Activated CD4-positive, alpha-beta T cell treated with anti-CD3 and anti-CD28 coated beads, Interleukin-2, amount 10 ng/mL, durations not matched to agents 7 days and 5 days (primary cell): ENCODE data around the gene TRAPPC2. TPM values are rescaled to one million over a fixed set of nuclear protein-coding genes. Genes with fewer than 3 reads are reported as not detected.
A peak's percentile ranks its signal among the peaks of the same experiment; 100 is the strongest.
"Not testable (repeated sequence)": the region's sequence is repeated elsewhere in the genome, so short reads cannot be mapped to it uniquely, and the experiment has no call there.

Source experiments
- CTCF ChIA-PET: fragments of 350-600 bp; sonication (Branson Sonifier 250); formaldehyde crosslinking; loops from one replicate; lab custom pipeline; 2021; ENCODE audit warnings: antibody characterized with exemption; lab: Charles Lee
- POLR2A ChIA-PET: fragments of 350-600 bp; sonication (Branson Sonifier 250); formaldehyde crosslinking; loops from one replicate; lab custom pipeline; 2021; ENCODE audit warnings: antibody characterized with exemption; lab: Charles Lee
- DNase-seq: peaks from one replicate; pipeline ENCODE4 v3.0.0-alpha.2; 2020
- H3K27ac Mint-ChIP-seq: one replicate; pipeline ENCODE4 v1.8.0; 2021; ENCODE audit warnings: mild to moderate bottlenecking, moderate library complexity, mixed read lengths
- H3K27me3 Mint-ChIP-seq: one replicate; pipeline ENCODE4 v1.8.0; 2021; ENCODE audit warnings: mixed read lengths
- H3K36me3 Mint-ChIP-seq: one replicate; pipeline ENCODE4 v1.8.0; 2021; ENCODE audit warnings: low read depth, mixed read lengths
- H3K4me1 Mint-ChIP-seq: one replicate; pipeline ENCODE4 v1.8.0; 2021; ENCODE audit warnings: mixed read lengths
- H3K4me3 Mint-ChIP-seq: one replicate; pipeline ENCODE4 v1.8.0; 2021; ENCODE audit warnings: mild to moderate bottlenecking, moderate library complexity, mixed read lengths
- H3K9me3 Mint-ChIP-seq: one replicate; pipeline ENCODE4 v1.8.0; 2021; ENCODE audit warnings: mixed read lengths
- total RNA-seq, 2 experiments: library from RNA; stranded (reverse); gene quantifications; one replicate each; pipeline ENCODE4 v1.2.3, GENCODE V29; 2021

Gene TRAPPC2
- total RNA-seq, 2 experiments from 2014 or later = 20.2 to 22.2 TPM

DNA sequence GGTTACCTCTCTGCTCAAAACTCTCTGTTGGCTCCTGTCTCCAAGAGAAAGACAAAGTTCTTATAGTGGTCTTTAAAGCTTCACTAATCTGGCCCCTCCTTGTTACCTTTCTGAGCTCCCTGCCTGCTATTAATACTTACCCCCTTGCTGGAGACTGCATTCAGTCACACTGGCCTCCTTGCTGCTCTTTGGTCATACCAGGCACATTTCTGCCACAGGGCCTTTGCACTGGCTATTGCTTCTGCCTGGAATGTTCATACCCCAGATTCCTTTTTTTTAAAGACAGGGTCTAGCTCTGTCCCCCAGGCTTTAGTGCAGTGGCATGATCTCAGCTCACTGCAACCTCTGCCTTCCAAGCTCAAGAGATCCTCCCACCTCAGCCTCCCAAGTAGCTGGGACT is 61.4 kb downstream of the TRAPPC2 start:
- H3K27me3 Mint-ChIP-seq = no peaks in the 10 kb centered on the region
- no peaks in the 10 kb centered on the region for H3K9me3 Mint-ChIP-seq
- ChIA-PET CTCF (no interaction called here), POLR2A (no interaction called here)
- H3K36me3 Mint-ChIP-seq = peaks cover 10% of the 10 kb centered on the region
- no peak for DNase-seq
- H3K27ac Mint-ChIP-seq = no peak overlapping the region
- H3K4me3 Mint-ChIP-seq = no peak overlapping the region
- H3K4me1 Mint-ChIP-seq = peaks cover 5% of the 10 kb centered on the region

DNA sequence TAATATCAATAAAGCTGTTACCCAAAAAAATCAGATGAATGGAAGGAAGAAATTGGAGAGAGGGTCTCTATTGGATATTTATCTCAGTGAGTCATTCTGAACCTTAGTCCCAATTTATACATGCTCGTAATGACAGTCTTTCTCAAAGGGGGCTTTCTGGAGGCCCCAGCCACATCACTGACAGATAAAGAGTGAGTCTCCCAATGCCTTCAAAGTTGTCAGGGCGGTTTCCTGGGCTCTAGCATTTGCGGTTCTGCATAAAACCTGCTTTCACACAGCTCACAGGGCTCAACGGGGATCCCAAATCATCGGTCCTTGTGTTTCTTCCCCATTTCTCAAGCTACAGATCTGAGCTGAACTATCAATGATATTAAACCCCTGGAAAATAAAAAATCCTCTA is 64.2 kb downstream of the TRAPPC2 start:
- POLR2A ChIA-PET = no interaction called here
- H3K9me3 Mint-ChIP-seq = no peaks in the 10 kb centered on the region
- no peak overlapping the region for H3K4me3 Mint-ChIP-seq
- CTCF ChIA-PET = no interaction called here
- peaks cover 14% of the 10 kb centered on the region for H3K36me3 Mint-ChIP-seq
- H3K27ac Mint-ChIP-seq = no peak overlapping the region
- H3K27me3 Mint-ChIP-seq = no peaks in the 10 kb centered on the region
- DNase-seq = no peak
- H3K4me1 Mint-ChIP-seq = peaks cover 7% of the 10 kb centered on the region

DNA sequence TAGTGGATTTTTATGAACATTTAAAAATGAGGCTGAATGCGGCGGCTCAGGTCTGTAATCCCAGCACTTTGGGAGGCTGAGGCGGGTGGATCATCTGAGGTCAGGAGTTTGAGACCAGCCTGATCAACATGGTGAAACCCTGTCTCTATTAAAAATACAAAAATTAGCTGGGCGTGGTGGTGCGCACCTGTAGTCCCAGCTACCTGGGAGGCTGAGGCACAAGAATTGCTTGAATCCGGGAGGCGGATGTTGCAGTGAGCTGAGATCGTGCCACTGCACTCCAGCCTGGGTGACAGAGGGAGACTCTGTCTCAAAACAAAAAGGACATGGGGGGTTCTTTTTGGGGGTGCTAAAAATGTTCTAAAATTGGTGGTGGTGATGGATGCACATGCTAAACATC is 64.7 kb downstream of the TRAPPC2 start:
- POLR2A ChIA-PET, H3K4me1 Mint-ChIP-seq, H3K27me3 Mint-ChIP-seq, H3K9me3 Mint-ChIP-seq, H3K4me3 Mint-ChIP-seq, DNase-seq: not testable (repeated sequence)
- CTCF ChIA-PET = interaction anchor here (1.4 kb wide), 1 partner anchor 66 kb away, joined by 4 read pairs; no protein-coding TSS in a partner anchor
- Mint-ChIP-seq H3K27ac (peak overlapping the region; percentile 74), H3K36me3 (peaks cover 17% of the 10 kb centered on the region)

DNA sequence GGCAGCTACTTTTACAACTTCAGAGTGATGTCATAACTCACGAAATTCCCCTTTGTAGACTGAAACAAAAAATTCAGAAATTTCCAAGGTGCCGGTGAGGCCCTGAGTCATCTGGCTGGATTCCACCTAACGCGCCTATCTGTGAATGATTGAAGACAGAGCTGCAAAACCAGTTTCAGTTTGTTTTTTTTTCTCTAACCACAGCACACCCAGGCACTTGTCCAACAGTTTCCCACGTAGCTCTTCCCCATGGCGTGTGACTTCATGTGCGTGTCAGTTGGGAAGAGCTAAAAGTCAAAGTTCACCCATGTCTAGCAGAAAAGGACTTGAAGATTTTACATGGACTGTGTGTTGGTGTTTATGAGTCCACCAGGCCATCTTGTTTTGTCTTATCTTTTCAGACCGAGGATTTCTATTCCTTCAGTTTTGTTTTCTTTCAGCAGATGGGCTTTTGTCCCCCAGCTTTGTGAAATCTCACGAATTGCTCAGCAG is 65.1 kb downstream of the TRAPPC2 start:
- POLR2A ChIA-PET = no interaction called here
- Mint-ChIP-seq H3K4me3 (no peak overlapping the region), H3K27me3 (no peaks in the 10 kb centered on the region), H3K36me3 (peaks cover 19% of the 10 kb centered on the region), H3K4me1 (peaks cover 7% of the 10 kb centered on the region), H3K27ac (peak overlapping the region; percentile 74), H3K9me3 (no peaks in the 10 kb centered on the region)
- CTCF ChIA-PET = interaction anchor here (0.6 to 1.4 kb wide), 2 partner anchors 9 to 67 kb away, joined by 3 to 4 read pairs; no protein-coding TSS in a partner anchor
- DNase-seq = no peak

DNA sequence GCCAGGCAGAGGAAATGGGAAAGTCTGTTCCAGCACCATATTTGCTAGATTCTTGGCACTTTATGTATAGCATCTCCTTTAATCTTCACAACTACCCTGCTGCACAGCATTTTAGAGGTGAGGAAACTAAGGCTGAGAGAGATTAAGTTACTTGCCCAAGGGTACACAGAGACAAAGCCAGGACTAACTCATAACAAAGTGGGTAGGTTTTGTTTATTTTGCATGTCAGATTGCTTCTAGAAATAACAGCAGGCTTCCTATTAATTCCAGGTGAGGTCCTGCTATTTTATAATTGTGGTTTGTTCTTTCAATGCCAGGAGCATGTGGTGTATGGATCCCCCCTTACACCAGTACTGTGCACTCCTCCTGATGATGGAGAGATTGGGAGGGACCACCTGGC is 66.5 kb downstream of the TRAPPC2 start:
- Mint-ChIP-seq H3K27me3 (no peaks in the 10 kb centered on the region), H3K27ac (no peak overlapping the region), H3K4me3 (no peak overlapping the region), H3K9me3 (no peaks in the 10 kb centered on the region), H3K36me3 (peaks cover 31% of the 10 kb centered on the region), H3K4me1 (peaks cover 7% of the 10 kb centered on the region)
- ChIA-PET POLR2A (no interaction called here), CTCF (no interaction called here)
- no peak for DNase-seq

DNA sequence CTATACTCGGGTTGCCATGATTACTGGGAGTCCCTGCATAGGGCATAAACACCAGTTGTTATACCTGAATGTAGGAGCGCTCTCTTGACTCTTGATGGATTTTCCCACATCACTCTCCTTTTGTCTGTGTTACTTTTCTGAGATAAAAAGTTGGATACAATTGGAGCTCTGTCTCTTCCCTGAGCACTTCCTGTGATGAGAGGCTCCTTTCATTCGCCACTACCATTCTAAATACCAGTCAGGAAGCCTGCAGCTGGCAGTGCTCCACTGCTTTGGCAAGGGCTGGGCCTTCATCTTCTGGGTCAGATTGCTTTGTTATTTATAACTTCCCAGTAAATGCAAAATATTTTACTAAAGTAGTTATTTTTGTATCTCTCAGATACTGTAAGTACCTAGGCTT is 67.6 kb downstream of the TRAPPC2 start:
- ChIA-PET POLR2A (no interaction called here), CTCF (interaction anchor here (1.0 kb wide), 1 partner anchor 360 kb away, joined by 3 read pairs; no protein-coding TSS in a partner anchor)
- no peaks in the 10 kb centered on the region for H3K27me3 Mint-ChIP-seq
- H3K36me3 Mint-ChIP-seq = peaks cover 34% of the 10 kb centered on the region
- DNase-seq = no peak
- H3K9me3 Mint-ChIP-seq = no peaks in the 10 kb centered on the region
- H3K27ac Mint-ChIP-seq = no peak overlapping the region
- no peak overlapping the region for H3K4me3 Mint-ChIP-seq
- H3K4me1 Mint-ChIP-seq = peaks cover 10% of the 10 kb centered on the region

DNA sequence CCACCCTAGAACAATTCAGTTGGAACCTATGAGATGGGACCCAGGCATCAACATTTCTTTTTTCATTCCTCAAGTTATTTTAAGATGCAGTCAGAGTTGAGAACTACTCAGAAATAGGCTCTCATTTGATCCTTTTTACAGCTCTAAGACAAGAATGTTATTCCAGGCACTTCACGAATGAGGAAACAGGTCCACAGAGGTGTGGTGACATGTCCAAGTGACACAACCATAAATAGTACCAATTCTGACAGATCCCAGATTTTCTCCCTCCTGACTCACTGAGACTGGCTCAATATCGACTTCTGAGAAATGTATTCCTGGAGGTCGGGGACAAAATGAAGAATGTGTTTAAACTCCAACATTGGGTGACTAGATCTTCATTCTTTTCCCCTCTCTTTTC is 70.4 kb downstream of the TRAPPC2 start:
- DNase-seq = no peak
- Mint-ChIP-seq H3K27ac (no peak overlapping the region), H3K27me3 (no peaks in the 10 kb centered on the region), H3K4me3 (no peak overlapping the region), H3K36me3 (peaks cover 34% of the 10 kb centered on the region), H3K4me1 (peaks cover 7% of the 10 kb centered on the region), H3K9me3 (no peaks in the 10 kb centered on the region)
- POLR2A ChIA-PET = no interaction called here
- CTCF ChIA-PET = no interaction called here

DNA sequence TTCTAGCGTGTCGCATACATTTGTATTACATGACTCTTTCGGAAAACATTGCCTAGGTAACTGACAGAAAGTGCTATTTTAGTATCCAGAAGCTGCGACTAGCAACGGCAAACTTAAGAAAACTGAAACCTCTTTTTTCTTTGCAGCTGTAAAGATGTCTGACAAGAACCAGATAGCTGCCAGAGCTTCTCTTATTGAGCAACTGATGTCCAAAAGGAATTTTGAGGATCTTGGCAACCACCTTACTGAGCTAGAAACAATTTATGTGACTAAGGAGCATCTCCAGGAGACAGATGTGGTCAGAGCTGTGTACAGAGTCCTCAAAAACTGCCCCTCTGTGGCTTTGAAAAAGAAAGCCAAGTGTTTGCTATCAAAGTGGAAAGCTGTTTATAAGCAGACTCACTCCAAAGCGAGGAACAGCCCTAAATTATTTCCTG is 72.0 kb downstream of the TRAPPC2 start:
- H3K4me3 Mint-ChIP-seq = no peak overlapping the region
- H3K9me3 Mint-ChIP-seq = no peaks in the 10 kb centered on the region
- no peak for DNase-seq
- H3K27me3 Mint-ChIP-seq = no peaks in the 10 kb centered on the region
- CTCF ChIA-PET = interaction anchor here (0.6 to 1.4 kb wide), 3 partner anchors 20 to 91 kb away, joined by 3 read pairs; no protein-coding TSS in a partner anchor
- peaks cover 38% of the 10 kb centered on the region for H3K36me3 Mint-ChIP-seq
- peaks cover 15% of the 10 kb centered on the region for H3K4me1 Mint-ChIP-seq
- POLR2A ChIA-PET = no interaction called here
- peak overlapping the region; percentile 54 for H3K27ac Mint-ChIP-seq

Other genes starting within 250 kb of the TRAPPC2 start
- 1 to 10 TPM; 1.7 to 2.0 TPM for gene EGFL6, start 165.0 kb downstream of the TRAPPC2 start, total RNA-seq
- gene TCEANC, start 81.5 kb downstream of the TRAPPC2 start, total RNA-seq = 1 to 10 TPM; 6.9 to 8.3 TPM
- 10 to 100 TPM in 1 of 2 experiments, 1 to 10 TPM in 1; 9.1 to 10.9 TPM for gene RAB9A, start 45.5 kb downstream of the TRAPPC2 start, total RNA-seq
- gene OFD1, start 128 bp upstream of the TRAPPC2 start, total RNA-seq = 10 to 100 TPM; 32.5 to 35.0 TPM
- gene GPM6B, start 82.5 kb upstream of the TRAPPC2 start, total RNA-seq = not detected